ENCODE measurements around the gene UBE4B.
"Not testable (repeated sequence)": the region's sequence is repeated elsewhere in the genome, so short reads cannot be mapped to it uniquely, and the experiment has no call there.

UBE4B gene

GRCh38 chr1:10042746-10043145, 10.0 kb downstream of the UBE4B start:
- DNase-seq: no peak

GRCh38 chr1:10045480-10046355, 13.0 kb downstream of the UBE4B start:
- no peak for DNase-seq

DNA sequence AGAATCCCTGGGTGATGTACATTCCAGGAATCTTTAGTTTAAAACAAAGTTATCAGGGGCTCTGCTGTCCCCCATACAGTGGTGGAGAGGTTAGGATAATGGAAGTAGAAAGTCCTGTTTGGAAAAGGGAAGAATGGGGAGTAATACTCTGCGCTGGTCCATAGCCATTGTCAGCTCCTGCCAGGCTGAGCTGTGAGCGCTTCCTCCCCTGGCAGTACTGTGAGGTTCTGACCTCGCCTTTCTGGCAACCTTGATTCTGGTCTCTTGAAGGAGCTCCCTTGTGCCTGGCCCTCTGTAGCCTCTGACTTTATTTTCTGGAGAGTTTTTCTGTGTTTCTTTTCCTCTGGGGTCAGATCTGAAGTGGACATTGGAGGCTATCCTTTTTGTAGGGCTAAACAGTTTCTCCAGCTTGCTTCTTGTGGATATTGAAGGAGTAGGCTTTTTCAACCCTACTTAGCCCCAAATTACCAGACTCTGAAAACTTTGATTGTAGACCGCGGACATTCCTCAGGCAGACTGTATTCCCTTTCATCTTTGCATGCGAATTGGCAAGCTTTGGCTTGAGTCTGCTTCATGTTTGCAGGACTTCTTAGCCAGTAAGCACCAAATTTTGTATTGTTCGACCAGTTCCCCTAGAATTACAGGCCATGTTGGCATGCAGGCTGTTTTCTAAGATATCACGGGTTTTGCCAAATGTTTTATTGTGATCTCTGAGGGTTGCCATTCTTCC, 13.8 kb downstream of the UBE4B start:
- DNase-seq: no peak

DNA sequence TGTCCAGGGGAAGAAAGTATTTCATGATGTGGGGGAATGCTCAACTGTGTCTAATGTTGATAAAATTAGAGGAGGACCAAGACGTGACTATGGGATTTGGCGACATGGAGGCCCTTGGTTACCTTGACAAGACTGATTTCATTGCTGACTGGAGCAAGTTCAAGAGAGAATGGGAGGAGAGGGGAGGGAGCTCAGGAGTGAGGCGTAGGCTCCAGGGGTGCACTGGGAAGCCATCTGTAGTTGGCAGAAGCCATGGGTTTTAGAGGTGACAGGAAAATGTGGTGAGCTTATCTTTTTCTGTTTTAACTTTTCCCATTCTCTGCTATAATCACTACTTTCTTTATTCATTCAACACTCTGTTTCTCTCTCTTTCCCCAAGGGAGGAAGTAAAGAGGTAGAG, 15.8 kb downstream of the UBE4B start:
- no peak for DNase-seq

DNA sequence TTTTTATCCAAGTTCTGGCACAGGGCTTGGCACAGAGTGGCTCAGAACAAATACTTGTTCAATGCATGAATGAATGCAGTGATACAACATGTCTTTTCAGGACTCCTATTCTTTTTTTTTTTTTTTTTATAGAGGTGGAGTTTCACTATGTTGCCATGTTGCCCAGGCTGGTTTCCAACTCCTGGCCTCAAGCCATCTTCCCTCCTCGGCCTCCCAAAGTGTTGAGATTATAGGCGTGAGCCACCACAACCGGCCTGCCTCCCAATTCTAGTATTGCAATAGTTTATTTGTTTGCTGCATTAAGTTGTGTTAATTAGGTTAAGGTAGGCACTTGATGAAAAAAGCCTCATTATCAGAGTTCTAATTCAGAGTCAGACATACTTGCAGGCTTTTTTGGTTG, 17.9 kb downstream of the UBE4B start:
- no peak for DNase-seq

DNA sequence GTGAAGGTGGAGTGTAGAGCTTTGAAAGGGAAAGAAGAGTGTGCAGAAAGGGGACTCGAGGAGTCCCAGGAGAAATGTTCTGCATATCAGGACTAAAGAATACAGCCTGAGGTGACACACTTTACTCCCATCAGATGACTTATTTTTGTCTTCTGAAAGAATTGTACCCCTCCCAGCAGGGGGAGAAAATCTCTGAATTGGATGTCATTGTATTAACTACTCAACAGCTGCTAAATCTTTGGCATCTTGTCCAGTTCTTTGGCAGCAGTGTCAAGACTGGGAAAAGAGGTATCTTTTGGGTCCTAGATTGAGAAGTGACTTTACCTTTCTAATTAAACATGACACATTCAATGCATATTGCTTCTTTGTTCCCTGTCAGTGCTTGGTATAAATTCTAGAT, 18.9 kb downstream of the UBE4B start:
- no peak for DNase-seq

GRCh38 chr1:10052347-10052746, 19.6 kb downstream of the UBE4B start:
- no peak for DNase-seq

DNA sequence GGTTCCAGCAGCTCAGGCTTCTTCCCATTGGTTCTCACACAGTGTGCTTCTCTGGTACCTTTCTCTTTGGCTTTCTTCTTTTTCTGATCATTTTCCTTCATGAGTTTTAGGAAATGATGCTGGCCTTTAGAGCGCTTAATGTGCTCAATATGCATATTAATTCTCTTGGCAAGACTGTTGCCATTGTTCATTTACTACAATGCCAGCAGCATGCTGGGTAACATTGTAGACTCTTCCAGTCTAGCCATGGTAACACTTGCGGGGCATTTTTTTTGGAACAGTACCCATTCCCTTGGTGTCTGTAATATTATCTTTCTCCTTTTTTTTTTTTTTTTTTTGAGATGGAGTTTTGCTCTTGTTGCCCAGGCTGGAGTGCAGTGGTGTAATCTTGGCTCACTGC, 21.7 kb downstream of the UBE4B start:
- no peak for DNase-seq

- DNase-seq: no peak
Measured at GRCh38 chr1:10056599-10056987, 23.8 kb downstream of the UBE4B start.

GRCh38 chr1:10057343-10057742, 24.6 kb downstream of the UBE4B start:
- DNase-seq: no peak

DNA sequence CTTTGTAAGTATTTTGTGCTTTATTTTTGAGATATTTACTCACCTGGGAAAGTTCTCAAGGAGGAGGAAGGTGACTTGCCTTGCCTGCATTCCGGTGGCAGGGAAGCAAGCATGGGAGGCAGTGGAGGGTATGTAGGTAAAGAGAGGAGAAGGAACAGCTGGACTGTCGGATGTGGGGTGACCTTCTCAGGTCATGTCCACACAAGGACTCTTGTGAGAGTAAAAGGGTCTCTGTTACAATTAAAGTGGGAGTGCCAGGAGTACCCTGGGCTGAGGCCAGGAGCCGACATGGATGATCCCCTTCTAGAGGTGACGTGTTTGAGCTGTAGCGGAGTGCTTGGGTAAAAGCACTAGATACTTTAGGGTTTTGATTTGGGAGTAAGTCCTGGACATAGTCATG, 25.0 kb downstream of the UBE4B start:
- no peak for DNase-seq

DNA sequence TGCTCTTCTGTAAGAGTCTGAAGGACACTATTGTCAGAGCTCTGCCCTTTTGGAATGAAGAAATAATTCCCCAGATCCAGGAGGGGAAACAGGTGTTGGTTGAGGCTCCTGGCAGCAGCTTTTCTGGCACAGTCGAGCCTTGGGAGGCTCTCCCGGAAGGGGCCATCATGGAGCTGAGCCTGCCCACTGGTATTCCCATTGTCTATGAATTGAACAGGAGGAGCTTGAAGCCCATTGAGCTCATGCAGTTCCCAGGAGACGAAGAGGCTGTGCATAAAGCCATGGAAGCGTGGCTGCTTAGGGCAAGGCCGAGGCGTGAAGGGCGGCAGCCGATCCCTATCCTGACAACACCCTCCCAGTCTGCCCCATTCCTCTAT, 26.6 kb downstream of the UBE4B start:
- DNase-seq: no peak

DNA sequence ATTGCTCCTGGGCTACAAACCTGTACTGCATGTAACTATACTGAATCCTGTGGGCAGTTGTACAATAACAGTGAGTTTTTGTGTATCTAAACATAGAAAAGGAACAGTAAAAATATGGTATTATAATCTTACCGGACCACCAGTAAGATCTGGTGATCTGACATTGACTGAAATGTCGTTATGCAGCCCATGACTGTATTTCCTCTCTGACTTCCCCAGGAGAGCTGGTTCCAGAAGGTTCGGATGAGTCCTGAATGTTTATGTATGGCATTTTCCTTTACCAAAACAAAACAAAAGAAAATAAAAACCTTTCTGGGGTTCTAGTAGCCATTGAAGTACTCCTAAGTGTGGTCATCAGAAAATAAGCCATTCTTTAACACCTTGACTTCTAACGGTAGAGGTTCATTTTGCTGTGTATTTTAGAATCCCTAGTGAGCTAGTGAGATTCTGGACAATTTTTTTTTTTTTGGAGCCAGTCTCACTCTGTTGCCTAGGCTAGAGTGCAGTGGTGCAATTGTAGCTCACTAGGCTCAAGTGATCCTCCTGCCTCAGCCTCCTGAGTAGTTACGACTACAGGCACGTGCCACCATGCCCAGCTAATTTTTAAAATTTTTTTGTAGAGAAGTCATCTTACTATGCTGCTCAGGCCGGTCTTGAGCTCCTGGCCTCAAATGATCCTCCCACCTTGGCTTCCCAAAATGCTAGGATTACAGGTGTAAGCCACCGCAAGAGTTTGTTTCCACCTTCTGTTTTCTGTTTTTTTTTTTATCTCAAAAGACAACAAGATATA, 27.7 kb downstream of the UBE4B start:
- no peak for DNase-seq

DNA sequence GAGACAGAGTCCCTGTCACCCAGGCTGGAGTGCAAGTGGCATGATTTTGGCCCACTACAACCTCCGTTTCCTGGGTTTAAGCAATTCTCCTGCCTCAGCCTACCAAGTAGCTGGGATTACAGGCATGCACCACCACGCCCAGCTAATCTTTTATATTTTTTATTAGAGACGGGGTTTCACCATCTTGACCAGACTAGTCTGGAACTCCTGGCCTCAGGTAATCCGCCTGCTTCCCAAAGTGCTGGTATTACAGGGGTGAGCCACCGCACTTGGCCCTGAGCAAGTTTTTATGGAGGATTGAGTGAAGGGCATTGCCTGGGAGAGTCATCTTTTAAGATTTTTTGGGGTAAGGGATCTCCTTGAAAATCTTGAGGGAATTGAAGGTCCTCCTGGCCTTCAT, 28.5 kb downstream of the UBE4B start:
- DNase-seq: no peak

DNA sequence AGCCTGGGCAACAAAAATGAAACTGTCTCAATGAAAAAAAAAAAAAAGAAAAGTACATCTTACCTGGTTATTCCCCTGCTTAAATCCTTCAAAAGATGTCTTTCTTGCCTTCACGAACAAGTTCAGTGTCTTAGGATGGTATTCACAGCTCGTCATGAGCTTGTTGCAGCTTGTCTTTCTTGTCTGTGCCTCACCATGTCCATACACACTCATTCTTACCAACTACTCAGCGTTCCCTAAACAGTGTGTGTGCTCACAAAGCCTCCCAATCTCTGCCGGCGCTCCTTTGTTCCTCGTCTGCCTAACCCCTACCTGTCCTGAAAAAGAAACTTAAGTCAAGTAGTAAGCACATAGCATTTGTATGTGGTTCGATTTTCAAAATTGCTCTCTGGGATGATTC, 31.1 kb downstream of the UBE4B start:
- no peak for DNase-seq

GRCh38 chr1:10064416-10065343, 31.9 kb downstream of the UBE4B start:
- no peak for DNase-seq

DNA sequence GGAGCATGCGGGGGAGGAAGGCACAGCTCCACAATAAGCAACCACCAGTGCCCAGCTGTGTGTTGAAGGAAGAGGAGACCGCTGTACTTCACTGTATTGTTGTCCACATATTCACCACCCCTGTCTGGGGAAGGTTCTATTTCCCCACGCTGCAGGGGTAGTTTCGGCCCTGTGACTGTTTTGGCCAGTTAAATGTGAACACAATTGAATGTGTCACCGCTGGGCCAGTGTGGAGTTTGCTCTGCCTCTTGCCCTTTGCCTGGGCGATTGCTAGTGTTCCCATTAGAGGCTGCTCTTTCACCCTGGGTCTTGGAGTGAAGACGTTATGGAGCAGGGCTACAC, 32.6 kb downstream of the UBE4B start:
- no peak for DNase-seq

- no peak for DNase-seq
Measured at GRCh38 chr1:10065760-10066159, 33.0 kb downstream of the UBE4B start.

DNA sequence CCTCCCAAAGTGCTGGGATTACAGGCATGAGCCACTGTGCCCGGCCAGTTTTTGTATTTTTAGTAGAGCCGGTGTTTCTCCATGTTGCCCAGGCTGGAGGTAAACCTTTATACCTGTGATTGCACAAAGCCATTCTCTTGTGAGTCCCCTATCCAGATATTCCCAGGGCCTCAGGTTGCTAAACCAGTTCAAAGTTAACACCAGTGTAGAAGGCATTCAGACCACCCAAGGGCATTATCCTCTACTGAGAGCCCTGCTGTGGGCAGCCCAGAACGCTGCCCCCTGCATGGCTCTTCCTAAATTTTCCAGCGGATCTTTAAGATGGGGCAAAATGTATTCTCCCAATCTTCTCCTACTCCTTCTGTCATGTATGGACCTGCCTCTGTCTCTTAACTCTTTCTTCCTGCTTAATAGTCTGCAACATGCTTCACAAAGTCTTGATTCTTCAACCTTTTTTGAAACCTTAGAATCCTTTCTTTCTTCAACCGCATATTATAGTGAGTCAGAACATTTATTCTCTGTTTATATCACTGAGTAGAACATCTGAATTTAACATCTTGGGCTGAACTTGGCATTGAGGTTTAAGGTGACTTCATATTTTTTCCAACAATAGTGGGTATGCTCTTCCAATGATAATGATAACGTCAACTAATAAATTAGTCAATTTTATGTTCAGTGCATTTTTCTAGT, 36.0 kb downstream of the UBE4B start:
- DNase-seq: no peak

GRCh38 chr1:10070206-10070605, 37.4 kb downstream of the UBE4B start:
- DNase-seq: no peak

GRCh38 chr1:10071640-10072039, 38.9 kb downstream of the UBE4B start:
- no peak for DNase-seq

DNA sequence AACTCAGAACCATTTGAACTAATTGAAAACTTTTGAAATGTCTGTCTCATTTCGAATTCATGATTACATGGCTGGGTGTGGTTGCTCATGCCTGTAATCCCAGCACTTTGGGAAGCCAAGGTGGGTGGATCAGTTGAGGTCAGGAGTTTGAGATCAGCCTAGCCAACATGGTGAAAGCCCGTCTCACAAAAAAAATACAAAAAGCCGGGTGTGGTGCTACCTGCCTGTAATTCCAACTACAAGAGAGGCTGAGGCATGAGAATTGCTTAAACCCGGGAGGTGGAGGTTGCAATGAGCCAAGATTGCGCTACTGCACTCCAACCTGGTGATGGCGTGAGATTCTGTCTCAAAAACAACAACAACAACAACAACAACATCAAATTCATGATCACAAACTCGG, 40.6 kb downstream of the UBE4B start:
- not testable (repeated sequence) for DNase-seq
